Peyer's patch (tissue), 4 donors: ENCODE results near the gene NOMO2.
"Not testable (repeated sequence)": the region's sequence is repeated elsewhere in the genome, so short reads cannot be mapped to it uniquely, and the experiment has no call there.

ENCODE experiments used
- CTCF ChIP-seq, 6 experiments: fragments of 450-650 bp in 4 of 6; fragments of 200-600 bp in 2 of 6; sonication (generic) in 1 of 6; IDR thresholded peaks; one replicate each; pipeline ENCODE4 v1.5.1; 2017 to 2019; ENCODE audit warnings: antibody characterized with exemption in 6 of 6, mild to moderate bottlenecking in 3 of 6, moderate library complexity in 1 of 6
- POLR2A ChIP-seq, 2 donors: fragments of 450-650 bp; IDR thresholded peaks; one replicate each; pipeline ENCODE4 v1.5.1; 2017; ENCODE audit warnings: antibody characterized with exemption in 2 of 2, mild to moderate bottlenecking in 2 of 2, moderate library complexity in 2 of 2

DNA sequence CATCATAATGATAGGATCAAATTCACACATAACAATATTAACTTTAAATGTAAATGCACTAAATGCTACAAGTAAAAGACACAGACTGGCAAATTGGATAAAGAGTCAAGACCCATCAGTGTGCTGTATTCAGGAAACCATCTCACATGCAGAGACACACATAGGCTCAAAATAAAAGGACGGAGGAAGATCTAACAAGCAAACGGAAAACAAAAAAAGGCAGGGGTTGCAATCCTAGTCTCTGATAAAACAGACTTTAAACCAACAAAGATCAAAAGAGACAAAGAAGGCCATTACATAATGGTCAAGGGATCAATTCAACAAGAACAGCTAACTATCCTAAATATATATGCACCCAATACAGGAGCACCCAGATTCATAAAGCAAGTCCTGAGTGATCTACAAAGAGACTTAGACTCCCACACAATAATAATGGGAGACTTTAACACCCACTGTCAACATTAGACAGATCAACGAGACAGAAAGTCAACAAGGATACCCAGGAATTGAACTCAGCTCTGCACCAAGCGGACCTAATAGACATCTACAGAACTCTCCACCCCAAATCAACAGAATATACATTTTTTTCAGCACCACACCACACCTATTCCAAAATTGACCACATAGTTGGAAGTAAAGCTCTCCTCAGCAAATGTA lies 48.4 kb upstream of the NOMO2 start:
- TF ChIP-seq CTCF, POLR2A (IDR thresholded peaks at IDR 0.05): not testable (repeated sequence)
